IMR-90 (cell line): ENCODE data around the gene MGAT5. TPM values are rescaled to one million over a fixed set of nuclear protein-coding genes. Genes with fewer than 3 reads are reported as not detected.

Experiments used
- ATAC-seq: fragments of 200-7000 bp; cut with Tn5 transposase; 2 replicates; pipeline ENCODE4 v1.9.1; 2020; ENCODE audit warnings: low read depth, mild to moderate bottlenecking, moderate library complexity
- BruUV-seq: library from RNA; stranded (reverse); fragments of 400-500 nt; replicated peaks from 2 replicates; lab custom pipeline; 2021; lab: Mats Ljungman, UMichigan
- CTCF ChIA-PET: fragments of 300-600 bp; formaldehyde crosslinking; extraction: SDS; loops from one replicate; lab custom pipeline; 2021; ENCODE audit warnings: antibody characterized with exemption; lab: Yijun Ruan, JAX
- POLR2A ChIA-PET: fragments of 300-600 bp; sonication (Branson Sonifier 250); formaldehyde crosslinking; loops from one replicate; lab custom pipeline; 2022; ENCODE audit warnings: antibody characterized with exemption; ENCODE audit not compliant: unreplicated experiment; lab: Charles Lee
- DNase-seq: peaks from one replicate; pipeline ENCODE4 v3.0.0; 2013
- H2AFZ ChIP-seq: replicated peaks from 2 replicates; pipeline ENCODE3; 2013; ENCODE audit warnings: low read length, mild to moderate bottlenecking; ENCODE audit not compliant: poor library complexity
- H2AK5ac ChIP-seq: 2 replicates; pipeline ENCODE4 v1.6.1; 2013; ENCODE audit warnings: low read depth, low read length, inconsistent platforms
- H2AK9ac ChIP-seq: replicated peaks from 2 replicates; pipeline ENCODE3; 2013; ENCODE audit warnings: mild to moderate bottlenecking, low read depth, low read length, moderate library complexity; ENCODE audit not compliant: poor library complexity
- H2BK120ac ChIP-seq: 2 replicates; pipeline ENCODE4 v1.6.1; 2013; ENCODE audit warnings: low read depth, low read length, inconsistent platforms
- H2BK15ac ChIP-seq: 3 replicates; pipeline ENCODE4 v1.6.1; 2013; ENCODE audit warnings: low read depth, low read length, inconsistent platforms
- H2BK20ac ChIP-seq: 2 replicates; pipeline ENCODE4 v1.6.1; 2013; ENCODE audit warnings: low read depth, mild to moderate bottlenecking, inconsistent platforms, low read length, moderate library complexity
- H2BK5ac ChIP-seq: 2 replicates; pipeline ENCODE4 v1.6.1; 2013; ENCODE audit warnings: mild to moderate bottlenecking, low read depth, low read length, inconsistent platforms; ENCODE audit not compliant: poor library complexity, severe bottlenecking
- H3K14ac ChIP-seq: replicated peaks from 2 replicates; pipeline ENCODE4 v1.6.1; 2013; ENCODE audit warnings: low read depth, low read length, inconsistent platforms
- H3K18ac ChIP-seq: 2 replicates; pipeline ENCODE4 v1.6.1; 2013; ENCODE audit warnings: low read depth, low read length, control low read depth
- H3K23ac ChIP-seq: 2 replicates; pipeline ENCODE4 v1.6.1; 2013; ENCODE audit warnings: low read depth, low read length, inconsistent platforms
- H3K27ac ChIP-seq: 2 replicates; pipeline ENCODE4 v1.5.1; 2013; ENCODE audit warnings: mild to moderate bottlenecking, control low read depth, low read length; ENCODE audit not compliant: insufficient read depth
- H3K27me3 ChIP-seq: 2 replicates; pipeline ENCODE4 v1.6.1; 2013; ENCODE audit warnings: low read length; ENCODE audit not compliant: control insufficient read depth, insufficient read depth
- H3K36me3 ChIP-seq: 2 replicates; pipeline ENCODE4 v1.6.1; 2013; ENCODE audit warnings: low read length, mixed read lengths; ENCODE audit not compliant: control insufficient read depth, insufficient read depth
- H3K4ac ChIP-seq: 2 replicates; pipeline ENCODE4 v1.6.1; 2013; ENCODE audit warnings: low read depth, low read length, inconsistent platforms
- H3K4me1 ChIP-seq: 2 replicates; pipeline ENCODE4 v1.6.1; 2013; ENCODE audit warnings: low read length, mixed read lengths; ENCODE audit not compliant: control insufficient read depth, insufficient read depth
- H3K4me2 ChIP-seq: 2 replicates; pipeline ENCODE4 v1.6.1; 2013; ENCODE audit warnings: low read depth, mild to moderate bottlenecking, control low read depth, low read length, moderate library complexity
- H3K4me3 ChIP-seq: 2 replicates; pipeline ENCODE4 v1.5.1; 2013; ENCODE audit warnings: low read depth, mild to moderate bottlenecking, control low read depth, low read length, moderate library complexity; ENCODE audit not compliant: insufficient read depth
- H3K56ac ChIP-seq: 2 replicates; pipeline ENCODE4 v1.6.1; 2013; ENCODE audit warnings: low read length, inconsistent platforms; ENCODE audit not compliant: insufficient read depth; ENCODE audit errors: extremely low read depth
- H3K79me1 ChIP-seq, 2 experiments: 2 replicates each; pipeline ENCODE4 v1.6.1; 2013; ENCODE audit warnings: low read length in 2 of 2, inconsistent platforms in 1 of 2, low read depth in 1 of 2
- H3K9ac ChIP-seq: 2 replicates; pipeline ENCODE4 v1.6.1; 2013; ENCODE audit warnings: low read depth, low read length, control low read depth
- H3K9me1 ChIP-seq: 2 replicates; pipeline ENCODE4 v1.6.1; 2013; ENCODE audit warnings: low read length, inconsistent platforms; ENCODE audit not compliant: insufficient read depth
- H3K9me3 ChIP-seq: 2 replicates; pipeline ENCODE4 v1.6.1; 2013; ENCODE audit warnings: low read length; ENCODE audit not compliant: control insufficient read depth, insufficient read depth
- H4K20me1 ChIP-seq: 2 replicates; pipeline ENCODE4 v1.6.1; 2013; ENCODE audit warnings: low read length, inconsistent platforms; ENCODE audit not compliant: insufficient read depth
- H4K5ac ChIP-seq: 2 replicates; pipeline ENCODE4 v1.6.1; 2013; ENCODE audit warnings: mild to moderate bottlenecking, low read depth, low read length, control low read depth
- H4K8ac ChIP-seq, 2 experiments: 2 replicates each; pipeline ENCODE4 v1.6.1; 2013; ENCODE audit warnings: low read depth in 2 of 2, low read length in 2 of 2, control low read depth in 1 of 2, inconsistent platforms in 1 of 2
- H4K91ac ChIP-seq: 2 replicates; pipeline ENCODE4 v1.6.1; 2013; ENCODE audit warnings: low read depth, low read length, inconsistent platforms; ENCODE audit not compliant: insufficient read depth
- BHLHE40 ChIP-seq: fragments of 150-350 bp; IDR thresholded peaks from 2 replicates; pipeline ENCODE4 v1.6.1; 2016; ENCODE audit warnings: mild to moderate bottlenecking, low read depth, low read length
- CEBPB ChIP-seq: IDR thresholded peaks from 2 replicates; pipeline ENCODE4 v1.6.1; 2012; ENCODE audit warnings: low read depth, low read length, improper control_type of control experiment
- FOS ChIP-seq: fragments of 150-350 bp; IDR thresholded peaks from 2 replicates; pipeline ENCODE4 v1.6.1; 2016; ENCODE audit warnings: low read depth, low read length
- MXI1 ChIP-seq: IDR thresholded peaks from 2 replicates; pipeline ENCODE4 v1.6.1; 2012; ENCODE audit warnings: low read depth, mild to moderate bottlenecking, low read length, moderate library complexity, borderline replicate concordance
- NFE2L2 ChIP-seq: fragments of 150-350 bp; IDR thresholded peaks from 2 replicates; pipeline ENCODE4 v1.6.1; 2016; ENCODE audit warnings: low read depth, mild to moderate bottlenecking, low read length
- RAD21 ChIP-seq: IDR thresholded peaks from 2 replicates; pipeline ENCODE4 v1.6.1; 2012; ENCODE audit warnings: low read length, improper control_type of control experiment
- RCOR1 ChIP-seq: IDR thresholded peaks from 2 replicates; pipeline ENCODE4 v1.6.1; 2012; ENCODE audit warnings: mild to moderate bottlenecking, low read length, improper control_type of control experiment; ENCODE audit not compliant: insufficient replicate concordance
- RFX5 ChIP-seq: IDR thresholded peaks from 2 replicates; pipeline ENCODE4 v1.8.0; 2012; ENCODE audit warnings: low read depth, mild to moderate bottlenecking, low read length, moderate library complexity
- SMC3 ChIP-seq: fragments of 150-350 bp; IDR thresholded peaks from 2 replicates; pipeline ENCODE4 v1.6.1; 2016; ENCODE audit warnings: low read depth, mild to moderate bottlenecking, antibody characterized with exemption, low read length, moderate library complexity
- WGBS, 2 experiments: methylation state at CpG; one replicate each; pipeline versions ENCODE4 v1.1.5 to v1.1.7; 2013; ENCODE audit warnings: missing lambda C conversion rate in 2 of 2; ENCODE audit not compliant: insufficient read length in 1 of 2; ENCODE audit errors: extremely low coverage in 2 of 2; 5-methylcytosine and 5-hydroxymethylcytosine counted together
- dilution Hi-C: fragments of 300-500 bp; cut with HindIII; formaldehyde crosslinking; loops from one replicate; pipeline ENCODE4 v1.14.3; 2018; ENCODE audit warnings: low sequenced_read_pairs; ENCODE audit not compliant: unreplicated experiment
- in situ Hi-C: fragments of 300-500 bp; cut with MboI; formaldehyde crosslinking; loops from 3 replicates; pipeline ENCODE4 v1.14.3; 2019; ENCODE audit warnings: low sequenced_read_pairs, inconsistent platforms, mixed read lengths
- intact Hi-C: fragments of 100-400 bp; cut with micrococcal nuclease; formaldehyde crosslinking; loops from 2 replicates; pipeline ENCODE4 v1.10.0; 2022
- polyA plus RNA-seq, 3 experiments: library from polyadenylated mRNA; depleted of rRNA; stranded (reverse); fragments of >200 nt; gene quantifications; 2 replicates each; pipeline ENCODE4 v1.2.3, GENCODE V29; 2012; ENCODE audit warnings: low replicate concordance in 1 of 3
- total RNA-seq: library from RNA; depleted of rRNA; stranded (reverse); fragments of >200 nt; gene quantifications from 2 replicates; pipeline ENCODE4 v1.2.3, GENCODE V29; 2012
- TF ChIP-seq, protein P1 (sequence below): conservative IDR thresholded peaks from 2 replicates; pipeline ENCODE4 v1.5.1; 2012; ENCODE audit warnings: mild to moderate bottlenecking, low read depth, low read length, improper control_type of control experiment
- TF ChIP-seq, protein P2 (sequence below): fragments of 150-350 bp; IDR thresholded peaks from 2 replicates; pipeline ENCODE4 v1.6.1; 2017; ENCODE audit warnings: mild to moderate bottlenecking, antibody characterized with exemption, low read length, low read depth

The MGAT5 gene
- total and polyA plus RNA-seq, 2 of the 4 experiments (the other 2 are of a cell fraction): 22.9 to 59.9 TPM

GRCh38 chr2:134462791-134463698 lies 209.2 kb downstream of the MGAT5 start:
- Histone ChIP-seq H3K4me2 (no peak overlapping the region), H3K18ac (no peak overlapping the region), H3K23ac (no peak overlapping the region), H3K9me3 (no peaks in the 10 kb centered on the region), H3K79me1 (no peaks in the 10 kb centered on the region), H3K4ac (no peak overlapping the region), H3K27me3 (peaks cover 26% of the 10 kb centered on the region), H3K27ac (no peak overlapping the region), H3K9me1 (0 out of 2 replicates have a peak, but pooled peaks cover 4% of the 10 kb centered on the region), H2AK9ac (no peak overlapping the region), H2BK20ac (no peak overlapping the region), H4K20me1 (no peaks in the 10 kb centered on the region), H4K91ac (no peak overlapping the region), H3K9ac (no peak overlapping the region), H4K5ac (no peak overlapping the region), H3K36me3 (no peaks in the 10 kb centered on the region), H3K56ac (no peak overlapping the region), H3K4me1 (no peaks in the 10 kb centered on the region), H4K8ac (no peak overlapping the region), H3K14ac (no peak overlapping the region), H2BK15ac (no peak overlapping the region), H2AK5ac (no peak overlapping the region; the same call in 1 of the 2 replicates), H3K4me3 (no peak overlapping the region), H2AFZ (no peak overlapping the region), H2BK120ac (no peak overlapping the region), H2BK5ac (no peak overlapping the region)
- in situ Hi-C loops: loop anchor here (5.0 kb wide), 1 partner anchor 434 kb away; no protein-coding TSS in a partner anchor
- ATAC-seq (no peak), DNase-seq (no peak)
- ChIA-PET CTCF (no interaction called here), POLR2A (no interaction called here)
- no peak for TF ChIP-seq RFX5
- TF ChIP-seq NFE2L2: no peak
- TF ChIP-seq, protein P1, sequence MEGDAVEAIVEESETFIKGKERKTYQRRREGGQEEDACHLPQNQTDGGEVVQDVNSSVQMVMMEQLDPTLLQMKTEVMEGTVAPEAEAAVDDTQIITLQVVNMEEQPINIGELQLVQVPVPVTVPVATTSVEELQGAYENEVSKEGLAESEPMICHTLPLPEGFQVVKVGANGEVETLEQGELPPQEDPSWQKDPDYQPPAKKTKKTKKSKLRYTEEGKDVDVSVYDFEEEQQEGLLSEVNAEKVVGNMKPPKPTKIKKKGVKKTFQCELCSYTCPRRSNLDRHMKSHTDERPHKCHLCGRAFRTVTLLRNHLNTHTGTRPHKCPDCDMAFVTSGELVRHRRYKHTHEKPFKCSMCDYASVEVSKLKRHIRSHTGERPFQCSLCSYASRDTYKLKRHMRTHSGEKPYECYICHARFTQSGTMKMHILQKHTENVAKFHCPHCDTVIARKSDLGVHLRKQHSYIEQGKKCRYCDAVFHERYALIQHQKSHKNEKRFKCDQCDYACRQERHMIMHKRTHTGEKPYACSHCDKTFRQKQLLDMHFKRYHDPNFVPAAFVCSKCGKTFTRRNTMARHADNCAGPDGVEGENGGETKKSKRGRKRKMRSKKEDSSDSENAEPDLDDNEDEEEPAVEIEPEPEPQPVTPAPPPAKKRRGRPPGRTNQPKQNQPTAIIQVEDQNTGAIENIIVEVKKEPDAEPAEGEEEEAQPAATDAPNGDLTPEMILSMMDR: no peak
- TF ChIP-seq SMC3: no peak
- TF ChIP-seq, protein P2, sequence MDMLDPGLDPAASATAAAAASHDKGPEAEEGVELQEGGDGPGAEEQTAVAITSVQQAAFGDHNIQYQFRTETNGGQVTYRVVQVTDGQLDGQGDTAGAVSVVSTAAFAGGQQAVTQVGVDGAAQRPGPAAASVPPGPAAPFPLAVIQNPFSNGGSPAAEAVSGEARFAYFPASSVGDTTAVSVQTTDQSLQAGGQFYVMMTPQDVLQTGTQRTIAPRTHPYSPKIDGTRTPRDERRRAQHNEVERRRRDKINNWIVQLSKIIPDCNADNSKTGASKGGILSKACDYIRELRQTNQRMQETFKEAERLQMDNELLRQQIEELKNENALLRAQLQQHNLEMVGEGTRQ: no peak
- no peak for TF ChIP-seq MXI1
- no peak for TF ChIP-seq CEBPB
- TF ChIP-seq BHLHE40: no peak
- TF ChIP-seq RCOR1: no peak
- no peak for TF ChIP-seq RAD21
- TF ChIP-seq FOS: no peak
- intact Hi-C loops: no loop called here
- 73% methylated on average over 2 of the region's 11 CpGs; no CpG with 5 or more reads in 1 of the 2 experiments for WGBS, 2 experiments
- dilution Hi-C loops: no loop called here
- BruUV-seq: no TSS peak
